ENCODE results near the gene MVP. TPM values are rescaled to one million over a fixed set of nuclear protein-coding genes. Genes with fewer than 3 reads are reported as not detected.
A peak's percentile ranks its signal among the peaks of the same experiment; 100 is the strongest.

MVP gene
- total and polyA plus RNA-seq, 2 experiments from 2014 or later: 121 to 146 TPM

DNA sequence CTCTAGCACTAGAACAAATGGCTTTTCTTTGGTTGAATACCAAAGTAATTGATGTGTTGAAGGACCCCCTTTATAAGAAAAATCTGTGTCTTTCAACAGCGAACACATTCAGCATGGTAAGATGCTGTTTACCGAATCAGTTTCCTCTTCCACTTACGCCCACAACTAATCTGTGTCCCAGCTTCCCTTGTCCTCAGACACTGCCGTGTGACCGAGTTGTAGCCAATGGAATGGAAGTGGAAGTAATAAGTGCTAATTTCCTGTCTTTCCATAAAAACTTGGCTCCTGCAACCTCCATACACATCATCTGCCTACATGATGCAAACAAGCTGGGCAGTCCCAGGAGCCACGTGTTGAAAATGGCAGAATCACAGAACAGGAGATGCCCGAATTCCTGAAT, 32.4 kb downstream of the MVP start:
- no peak overlapping the region for H3K4me2 ChIP-seq
- TF ChIP-seq EZH2phosphoT487 (IDR thresholded peaks at IDR 0.05; ENCODE audit: low read depth, severe bottlenecking, unreplicated experiment) (no peak), EZH2 (IDR thresholded peaks at IDR 0.05; ENCODE audit: borderline replicate concordance) (no peak)
- TF ChIP-seq, protein P1, sequence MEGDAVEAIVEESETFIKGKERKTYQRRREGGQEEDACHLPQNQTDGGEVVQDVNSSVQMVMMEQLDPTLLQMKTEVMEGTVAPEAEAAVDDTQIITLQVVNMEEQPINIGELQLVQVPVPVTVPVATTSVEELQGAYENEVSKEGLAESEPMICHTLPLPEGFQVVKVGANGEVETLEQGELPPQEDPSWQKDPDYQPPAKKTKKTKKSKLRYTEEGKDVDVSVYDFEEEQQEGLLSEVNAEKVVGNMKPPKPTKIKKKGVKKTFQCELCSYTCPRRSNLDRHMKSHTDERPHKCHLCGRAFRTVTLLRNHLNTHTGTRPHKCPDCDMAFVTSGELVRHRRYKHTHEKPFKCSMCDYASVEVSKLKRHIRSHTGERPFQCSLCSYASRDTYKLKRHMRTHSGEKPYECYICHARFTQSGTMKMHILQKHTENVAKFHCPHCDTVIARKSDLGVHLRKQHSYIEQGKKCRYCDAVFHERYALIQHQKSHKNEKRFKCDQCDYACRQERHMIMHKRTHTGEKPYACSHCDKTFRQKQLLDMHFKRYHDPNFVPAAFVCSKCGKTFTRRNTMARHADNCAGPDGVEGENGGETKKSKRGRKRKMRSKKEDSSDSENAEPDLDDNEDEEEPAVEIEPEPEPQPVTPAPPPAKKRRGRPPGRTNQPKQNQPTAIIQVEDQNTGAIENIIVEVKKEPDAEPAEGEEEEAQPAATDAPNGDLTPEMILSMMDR (IDR thresholded peaks at IDR 0.05; ENCODE audit: poor library complexity): no peak
- H4K20me1 ChIP-seq (ENCODE audit: insufficient read depth, poor library complexity, severe bottlenecking): no peaks in the 10 kb centered on the region
- no peaks in the 10 kb centered on the region for H3K36me3 ChIP-seq (replicated peaks; ENCODE audit: insufficient read depth, low read depth)
- H3K9me3 ChIP-seq (ENCODE audit: low read depth): no peaks in the 10 kb centered on the region
- H3K9me2 ChIP-seq (replicated peaks; ENCODE audit: insufficient read depth): no peaks in the 10 kb centered on the region
- DNase-seq (ENCODE audit: low spot score): no peak
- no peak overlapping the region for H3K27ac ChIP-seq
- H3K79me2 ChIP-seq: no peaks in the 10 kb centered on the region
- H2AFZ ChIP-seq: no peak overlapping the region
- H3K27me3 ChIP-seq: no peaks in the 10 kb centered on the region
- no peak overlapping the region for H3K4me3 ChIP-seq
- peaks cover 6% of the 10 kb centered on the region for H3K4me1 ChIP-seq (ENCODE audit: insufficient read depth)
- 74% methylated on average over 7 of the region's 7 CpGs for WGBS (ENCODE audit: low lambda C conversion rate, missing lambda C conversion rate)

DNA sequence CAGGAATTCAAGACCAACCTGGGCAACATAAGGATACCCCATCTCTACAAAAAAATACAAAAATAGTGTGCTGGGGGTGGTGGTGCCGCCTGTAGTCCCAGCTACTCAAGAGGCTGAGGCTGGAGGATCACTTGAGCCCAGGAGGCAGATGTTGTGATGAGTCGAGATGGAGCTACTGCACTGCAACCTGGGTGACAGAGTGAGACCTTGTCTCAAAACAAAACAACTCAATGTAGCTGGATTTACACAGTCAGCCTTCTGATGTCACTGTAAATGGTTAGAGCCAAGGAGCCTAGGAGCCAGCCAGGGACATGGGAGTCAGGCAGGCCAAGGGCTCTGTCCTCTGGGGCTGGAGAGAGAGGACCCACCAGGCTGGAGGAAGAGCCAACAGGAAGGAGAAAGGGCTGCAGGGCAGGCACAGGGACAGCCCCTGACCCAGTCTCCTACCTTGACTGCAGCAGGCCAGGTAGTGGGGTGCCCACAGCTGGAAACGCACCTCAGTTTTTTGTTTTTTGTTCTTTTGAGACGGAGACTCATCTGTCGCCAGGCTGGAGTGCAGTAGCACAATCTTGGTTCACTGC, 34.3 kb downstream of the MVP start:
- Histone ChIP-seq H4K20me1 (ENCODE audit: insufficient read depth, poor library complexity, severe bottlenecking) (no peaks in the 10 kb centered on the region), H3K4me3 (no peak overlapping the region), H3K27ac (no peak overlapping the region), H3K4me1 (ENCODE audit: insufficient read depth) (peaks cover 6% of the 10 kb centered on the region), H2AFZ (no peak overlapping the region), H3K79me2 (no peaks in the 10 kb centered on the region), H3K27me3 (no peaks in the 10 kb centered on the region), H3K9me3 (ENCODE audit: low read depth) (no peaks in the 10 kb centered on the region), H3K4me2 (no peak overlapping the region), H3K36me3 (replicated peaks; ENCODE audit: insufficient read depth, low read depth) (no peaks in the 10 kb centered on the region), H3K9me2 (replicated peaks; ENCODE audit: insufficient read depth) (no peaks in the 10 kb centered on the region)
- WGBS (ENCODE audit: low lambda C conversion rate, missing lambda C conversion rate): 93% methylated on average over 5 of the region's 5 CpGs
- no peak for DNase-seq (ENCODE audit: low spot score)
- no peak for TF ChIP-seq EZH2phosphoT487 (IDR thresholded peaks at IDR 0.05; ENCODE audit: low read depth, severe bottlenecking, unreplicated experiment)
- TF ChIP-seq, protein P1 (IDR thresholded peaks at IDR 0.05; ENCODE audit: poor library complexity): no peak
- TF ChIP-seq EZH2 (IDR thresholded peaks at IDR 0.05; ENCODE audit: borderline replicate concordance): no peak

DNA sequence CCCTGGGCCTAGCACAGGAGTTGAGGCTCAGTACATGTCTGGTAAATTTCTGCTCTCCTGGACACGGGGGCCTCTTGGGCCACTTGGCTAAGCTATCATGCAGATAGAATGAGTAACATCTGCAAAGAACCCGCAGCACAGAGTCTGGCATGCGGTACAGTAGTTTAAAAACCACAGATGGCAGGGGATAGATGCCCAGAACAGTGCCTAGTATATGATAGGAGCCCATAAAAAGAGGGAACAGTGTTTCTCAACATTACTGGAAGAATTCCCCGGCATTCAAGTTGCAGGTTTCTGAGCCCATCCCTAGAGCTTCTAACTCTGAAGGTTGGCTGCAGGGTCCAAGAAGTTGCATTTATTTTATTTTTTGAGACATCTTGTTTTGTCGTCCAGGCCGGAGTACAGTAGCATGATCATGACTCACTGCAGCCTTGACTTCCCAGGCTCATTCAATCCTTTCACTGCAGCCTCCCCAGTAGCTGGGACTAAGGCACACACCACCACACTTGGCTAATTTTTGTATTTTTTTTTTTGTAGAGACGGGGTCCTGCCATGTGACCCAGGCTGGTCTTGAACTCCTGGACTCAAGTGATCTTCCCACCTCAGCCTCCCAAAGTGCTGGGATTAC, 37.0 kb downstream of the MVP start:
- Histone ChIP-seq H3K36me3 (replicated peaks; ENCODE audit: insufficient read depth, low read depth) (no peaks in the 10 kb centered on the region), H2AFZ (no peak overlapping the region), H3K9me3 (ENCODE audit: low read depth) (no peaks in the 10 kb centered on the region), H3K4me3 (no peak overlapping the region), H3K27ac (peak overlapping the region; percentile 30), H3K27me3 (no peaks in the 10 kb centered on the region), H3K4me2 (no peak overlapping the region), H4K20me1 (ENCODE audit: insufficient read depth, poor library complexity, severe bottlenecking) (no peaks in the 10 kb centered on the region), H3K9me2 (replicated peaks; ENCODE audit: insufficient read depth) (no peaks in the 10 kb centered on the region), H3K4me1 (ENCODE audit: insufficient read depth) (peaks cover 20% of the 10 kb centered on the region), H3K79me2 (peaks cover 16% of the 10 kb centered on the region)
- no peak for DNase-seq (ENCODE audit: low spot score)
- WGBS (ENCODE audit: low lambda C conversion rate, missing lambda C conversion rate): 74% methylated on average over 7 of the region's 7 CpGs
- no peak for TF ChIP-seq EZH2phosphoT487 (IDR thresholded peaks at IDR 0.05; ENCODE audit: low read depth, severe bottlenecking, unreplicated experiment)
- no peak for TF ChIP-seq EZH2 (IDR thresholded peaks at IDR 0.05; ENCODE audit: borderline replicate concordance)
- TF ChIP-seq, protein P1 (IDR thresholded peaks at IDR 0.05; ENCODE audit: poor library complexity): no peak
